HG02571 (cell line): Measurements from ENCODE around the gene C11orf71.

Source experiments
- ATAC-seq: cut with Tn5 transposase; IDR thresholded peaks from one replicate; pipeline ENCODE4 v1.9.1; 2021; ENCODE audit warnings: mild to moderate bottlenecking, moderate library complexity; ENCODE audit not compliant: unreplicated experiment

The C11orf71 gene

DNA sequence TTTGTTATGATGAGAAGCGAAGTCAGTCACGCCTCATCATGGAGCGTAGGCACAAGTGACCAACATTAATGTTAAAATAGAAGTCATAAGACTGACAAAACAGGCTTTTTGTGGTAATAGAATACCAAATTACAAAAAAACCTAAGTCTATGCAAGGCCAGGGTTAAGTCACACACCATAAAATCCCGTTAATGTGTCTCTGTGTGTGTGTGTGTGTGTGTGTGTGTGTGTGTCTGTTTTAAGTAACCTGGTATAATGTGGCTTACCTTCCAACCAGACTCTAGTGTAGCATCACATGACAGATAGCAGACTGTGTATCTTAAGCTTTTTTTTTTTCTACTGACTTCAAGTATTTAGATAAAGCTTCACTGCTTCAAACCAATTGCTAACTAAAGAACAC lies 38.0 kb downstream of the C11orf71 start:
- no peak for ATAC-seq

- ATAC-seq, result no peak
Measured at GRCh38 chr11:114359342-114359741, 41.0 kb downstream of the C11orf71 start.

- ATAC-seq, result no peak
Measured at GRCh38 chr11:114358716-114359115, 41.6 kb downstream of the C11orf71 start.

DNA sequence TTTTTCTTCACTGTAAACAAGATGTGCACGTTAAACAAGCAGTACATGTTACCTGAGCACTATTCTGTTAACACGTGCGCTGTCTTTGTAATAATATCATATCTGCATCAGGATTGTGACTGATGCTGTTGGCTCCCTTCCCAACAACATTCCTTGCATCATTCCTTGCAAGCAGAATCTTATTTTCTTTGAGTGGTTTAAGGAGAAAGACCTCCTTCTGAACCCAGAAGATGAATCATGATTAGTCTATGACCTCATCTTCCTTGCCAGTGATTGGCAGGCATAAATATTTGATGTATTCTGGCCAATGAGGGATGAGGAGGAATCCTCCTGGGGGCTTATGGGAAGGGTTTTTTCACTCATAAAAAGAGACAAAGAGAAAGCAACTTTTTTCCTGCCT lies 46.2 kb downstream of the C11orf71 start:
- no peak for ATAC-seq

GRCh38 chr11:114353443-114353842 lies 46.9 kb downstream of the C11orf71 start:
- ATAC-seq, result no peak

DNA sequence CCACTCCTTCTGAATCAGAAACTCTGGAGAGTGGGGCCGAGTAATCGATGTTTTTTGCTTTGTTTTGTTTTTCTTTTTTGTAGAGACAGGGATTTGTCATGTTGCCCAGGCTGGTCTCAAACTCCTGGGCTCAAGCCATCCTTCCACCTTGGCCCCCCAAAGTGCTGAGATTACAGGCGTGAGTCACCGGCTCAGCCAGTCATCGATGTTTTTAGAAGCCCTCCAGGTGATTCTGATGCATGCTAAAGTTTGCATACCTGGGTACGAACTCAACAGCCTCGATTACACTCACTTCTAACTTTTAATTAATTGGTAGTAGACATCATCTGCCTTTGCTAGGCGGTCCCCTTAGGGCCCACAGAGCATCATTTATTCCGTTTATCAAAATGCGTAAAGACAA lies 50.3 kb downstream of the C11orf71 start:
- ATAC-seq, result no peak
